ENCODE measurements around the gene LRRC52. TPM values are rescaled to one million over a fixed set of nuclear protein-coding genes. Genes with fewer than 3 reads are reported as not detected.

The LRRC52 gene
- total RNA-seq, 1 donor from 2014 or later, result not detected

DNA sequence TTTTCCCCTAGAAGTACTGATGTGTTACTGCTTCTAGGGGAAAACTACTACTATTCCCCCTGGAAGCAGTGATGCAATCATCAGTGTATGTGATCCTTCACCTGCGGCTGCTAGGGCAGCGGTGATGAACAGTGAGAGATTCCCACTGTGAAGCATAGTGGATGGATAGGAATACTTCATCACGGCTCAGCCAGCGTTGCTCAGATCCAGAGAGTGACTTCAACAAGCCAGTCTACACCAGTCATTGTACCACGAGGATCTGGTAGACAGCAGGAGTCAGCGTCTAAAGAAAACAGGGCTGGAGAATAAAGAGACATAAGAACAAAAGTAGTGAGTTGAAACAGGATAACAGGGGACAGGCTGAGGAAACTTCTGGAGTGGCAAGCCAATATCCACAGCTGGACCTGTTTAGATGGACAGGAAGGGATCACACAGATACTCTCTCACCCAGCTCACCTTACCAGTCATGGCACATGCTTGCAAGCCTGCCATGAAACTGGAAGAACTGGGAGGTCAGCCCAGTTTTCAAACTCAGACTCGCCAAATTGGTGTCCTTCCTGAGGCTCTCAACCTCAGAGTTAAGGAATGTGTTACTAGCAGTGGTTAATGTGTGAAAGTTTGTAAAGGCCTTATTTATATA is 42.4 kb upstream of the LRRC52 start:
- FAIRE-seq (no peak), DNase-seq (ENCODE audit: low read depth) (no peak)
- H3K27me3 ChIP-seq (ENCODE audit: control insufficient read depth, insufficient read depth, low read length), result no peaks in the 10 kb centered on the region
- no peak overlapping the region for H3K4me3 ChIP-seq (ENCODE audit: low read depth, low read length)
- TF ChIP-seq, protein P1, sequence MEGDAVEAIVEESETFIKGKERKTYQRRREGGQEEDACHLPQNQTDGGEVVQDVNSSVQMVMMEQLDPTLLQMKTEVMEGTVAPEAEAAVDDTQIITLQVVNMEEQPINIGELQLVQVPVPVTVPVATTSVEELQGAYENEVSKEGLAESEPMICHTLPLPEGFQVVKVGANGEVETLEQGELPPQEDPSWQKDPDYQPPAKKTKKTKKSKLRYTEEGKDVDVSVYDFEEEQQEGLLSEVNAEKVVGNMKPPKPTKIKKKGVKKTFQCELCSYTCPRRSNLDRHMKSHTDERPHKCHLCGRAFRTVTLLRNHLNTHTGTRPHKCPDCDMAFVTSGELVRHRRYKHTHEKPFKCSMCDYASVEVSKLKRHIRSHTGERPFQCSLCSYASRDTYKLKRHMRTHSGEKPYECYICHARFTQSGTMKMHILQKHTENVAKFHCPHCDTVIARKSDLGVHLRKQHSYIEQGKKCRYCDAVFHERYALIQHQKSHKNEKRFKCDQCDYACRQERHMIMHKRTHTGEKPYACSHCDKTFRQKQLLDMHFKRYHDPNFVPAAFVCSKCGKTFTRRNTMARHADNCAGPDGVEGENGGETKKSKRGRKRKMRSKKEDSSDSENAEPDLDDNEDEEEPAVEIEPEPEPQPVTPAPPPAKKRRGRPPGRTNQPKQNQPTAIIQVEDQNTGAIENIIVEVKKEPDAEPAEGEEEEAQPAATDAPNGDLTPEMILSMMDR (IDR thresholded peaks at IDR 0.05; ENCODE audit: insufficient read depth, low read length, severe bottlenecking), result no peak
- H3K36me3 ChIP-seq (ENCODE audit: control insufficient read depth, insufficient read depth, low read length), result no peaks in the 10 kb centered on the region

DNA sequence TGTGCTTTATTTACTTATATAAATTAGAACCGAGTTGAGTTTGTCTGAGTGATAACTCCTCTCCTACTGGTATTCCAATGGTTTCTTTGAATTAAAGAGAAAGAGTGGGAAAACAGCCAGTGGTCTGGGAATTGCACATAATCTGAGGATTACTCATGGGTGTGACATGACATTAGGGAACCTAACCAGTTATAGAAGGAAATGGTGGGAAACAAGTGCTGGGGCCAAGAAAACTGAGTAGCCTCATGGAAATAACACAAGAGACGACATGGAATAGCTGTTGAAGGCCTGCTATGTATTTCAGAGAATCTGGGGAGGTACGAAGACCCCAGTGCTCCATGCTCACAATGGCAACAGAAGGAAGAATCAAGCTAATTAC is 41.8 kb upstream of the LRRC52 start:
- Histone ChIP-seq H3K4me3 (ENCODE audit: low read depth, low read length) (no peak overlapping the region), H3K27me3 (ENCODE audit: control insufficient read depth, insufficient read depth, low read length) (no peaks in the 10 kb centered on the region), H3K36me3 (ENCODE audit: control insufficient read depth, insufficient read depth, low read length) (no peaks in the 10 kb centered on the region)
- DNase-seq (ENCODE audit: low read depth) (no peak), FAIRE-seq (no peak)
- TF ChIP-seq, protein P1 (IDR thresholded peaks at IDR 0.05; ENCODE audit: insufficient read depth, low read length, severe bottlenecking), result no peak

- H3K4me3 ChIP-seq (ENCODE audit: low read depth, low read length), result no peak overlapping the region
- FAIRE-seq (no peak), DNase-seq (ENCODE audit: low read depth) (no peak)
- no peaks in the 10 kb centered on the region for H3K27me3 ChIP-seq (ENCODE audit: control insufficient read depth, insufficient read depth, low read length)
- no peaks in the 10 kb centered on the region for H3K36me3 ChIP-seq (ENCODE audit: control insufficient read depth, insufficient read depth, low read length)
- TF ChIP-seq, protein P1 (IDR thresholded peaks at IDR 0.05; ENCODE audit: insufficient read depth, low read length, severe bottlenecking), result no peak
Measured at GRCh38 chr1:165507570-165507969, 36.2 kb upstream of the LRRC52 start.

DNA sequence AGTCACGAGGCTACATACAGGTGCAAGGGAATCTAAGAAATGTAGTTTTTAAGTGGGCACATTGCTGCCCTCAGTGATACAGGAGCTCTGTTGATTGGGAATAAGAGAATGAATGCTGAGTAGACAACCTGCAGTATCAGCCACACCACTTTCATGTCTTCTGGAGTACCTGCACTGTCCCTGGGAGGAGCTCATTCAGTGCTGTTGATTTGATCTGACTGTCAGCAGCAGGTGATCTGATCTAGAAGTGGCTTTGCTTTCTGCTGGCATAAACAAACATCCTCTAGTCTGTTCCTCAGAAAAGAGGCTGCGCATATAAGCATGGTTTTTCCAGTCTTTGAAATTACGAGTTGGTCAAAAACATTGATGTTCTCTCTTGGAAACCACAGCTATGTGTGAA is 35.5 kb upstream of the LRRC52 start:
- no peaks in the 10 kb centered on the region for H3K27me3 ChIP-seq (ENCODE audit: control insufficient read depth, insufficient read depth, low read length)
- FAIRE-seq, result no peak

GRCh38 chr1:165512816-165513215 is 31.0 kb upstream of the LRRC52 start:
- FAIRE-seq, result no peak

More for the DNA sequence above, 35.5 kb upstream of the LRRC52 start:
- DNase-seq (ENCODE audit: low read depth), result no peak
- H3K4me3 ChIP-seq (ENCODE audit: low read depth, low read length), result no peak overlapping the region
- H3K36me3 ChIP-seq (ENCODE audit: control insufficient read depth, insufficient read depth, low read length), result no peaks in the 10 kb centered on the region
- TF ChIP-seq, protein P1 (IDR thresholded peaks at IDR 0.05; ENCODE audit: insufficient read depth, low read length, severe bottlenecking), result no peak

More at GRCh38 chr1:165512816-165513215, 31.0 kb upstream of the LRRC52 start:
- H3K27me3 ChIP-seq (ENCODE audit: control insufficient read depth, insufficient read depth, low read length), result no peaks in the 10 kb centered on the region
- TF ChIP-seq, protein P1 (IDR thresholded peaks at IDR 0.05; ENCODE audit: insufficient read depth, low read length, severe bottlenecking), result no peak
- no peaks in the 10 kb centered on the region for H3K36me3 ChIP-seq (ENCODE audit: control insufficient read depth, insufficient read depth, low read length)
- no peak overlapping the region for H3K4me3 ChIP-seq (ENCODE audit: low read depth, low read length)
- no peak for DNase-seq (ENCODE audit: low read depth)

All from bronchial epithelial cell (primary cell).